ENCODE measurements around the gene BFSP1. TPM values are rescaled to one million over a fixed set of nuclear protein-coding genes. Genes with fewer than 3 reads are reported as not detected.

The BFSP1 gene
- total RNA-seq, 1 donor = 2.9 TPM

GRCh38 chr20:17494201-17494600 lies 37.0 kb downstream of the BFSP1 start:
- no peaks in the 10 kb centered on the region for H3K36me3 ChIP-seq (ENCODE audit: insufficient read depth, low read length)
- TF ChIP-seq CTCF (IDR thresholded peaks at IDR 0.05; ENCODE audit: extremely low read depth, low read depth, low read length) = no peak
- no peaks in the 10 kb centered on the region for H3K79me2 ChIP-seq (ENCODE audit: insufficient read depth, low read length)
- no peaks in the 10 kb centered on the region for H4K20me1 ChIP-seq (ENCODE audit: insufficient read depth, low read length)
- no peak overlapping the region for H2AFZ ChIP-seq (ENCODE audit: low read length)
- H3K4me3 ChIP-seq (ENCODE audit: insufficient read depth, low read length) = no peak overlapping the region
- no peaks in the 10 kb centered on the region for H3K9me3 ChIP-seq (ENCODE audit: low read depth, low read length)
- no peak overlapping the region for H3K4me2 ChIP-seq (ENCODE audit: insufficient read depth, low read length)
- H3K4me1 ChIP-seq (ENCODE audit: insufficient read depth, low read length) = peaks cover 5% of the 10 kb centered on the region
- DNase-seq (ENCODE audit: insufficient read length, low spot score, missing footprints) = no peak
- H3K27ac ChIP-seq (ENCODE audit: low read depth, low read length) = no peak overlapping the region
- H3K27me3 ChIP-seq (ENCODE audit: insufficient read depth, low read length) = no peaks in the 10 kb centered on the region

GRCh38 chr20:17493173-17493572 lies 38.0 kb downstream of the BFSP1 start:
- H3K79me2 ChIP-seq (ENCODE audit: insufficient read depth, low read length) = no peaks in the 10 kb centered on the region
- H3K27me3 ChIP-seq (ENCODE audit: insufficient read depth, low read length) = peaks cover 5% of the 10 kb centered on the region
- no peaks in the 10 kb centered on the region for H3K9me3 ChIP-seq (ENCODE audit: low read depth, low read length)
- no peaks in the 10 kb centered on the region for H3K36me3 ChIP-seq (ENCODE audit: insufficient read depth, low read length)
- no peak overlapping the region for H3K27ac ChIP-seq (ENCODE audit: low read depth, low read length)
- no peak overlapping the region for H3K4me3 ChIP-seq (ENCODE audit: insufficient read depth, low read length)
- H3K4me1 ChIP-seq (ENCODE audit: insufficient read depth, low read length) = peaks cover 4% of the 10 kb centered on the region
- H4K20me1 ChIP-seq (ENCODE audit: insufficient read depth, low read length) = no peaks in the 10 kb centered on the region
- no peak for TF ChIP-seq CTCF (IDR thresholded peaks at IDR 0.05; ENCODE audit: extremely low read depth, low read depth, low read length)
- no peak overlapping the region for H3K4me2 ChIP-seq (ENCODE audit: insufficient read depth, low read length)
- DNase-seq (ENCODE audit: insufficient read length, low spot score, missing footprints) = no peak
- no peak overlapping the region for H2AFZ ChIP-seq (ENCODE audit: low read length)

- Histone ChIP-seq H4K20me1 (ENCODE audit: insufficient read depth, low read length) (no peaks in the 10 kb centered on the region), H3K4me1 (ENCODE audit: insufficient read depth, low read length) (no peaks in the 10 kb centered on the region), H2AFZ (ENCODE audit: low read length) (no peak overlapping the region), H3K4me2 (ENCODE audit: insufficient read depth, low read length) (no peak overlapping the region), H3K4me3 (ENCODE audit: insufficient read depth, low read length) (no peak overlapping the region), H3K36me3 (ENCODE audit: insufficient read depth, low read length) (no peaks in the 10 kb centered on the region), H3K9me3 (ENCODE audit: low read depth, low read length) (no peaks in the 10 kb centered on the region), H3K79me2 (ENCODE audit: insufficient read depth, low read length) (no peaks in the 10 kb centered on the region), H3K27ac (ENCODE audit: low read depth, low read length) (no peak overlapping the region), H3K27me3 (ENCODE audit: insufficient read depth, low read length) (peaks cover 5% of the 10 kb centered on the region)
- no peak for DNase-seq (ENCODE audit: insufficient read length, low spot score, missing footprints)
- no peak for TF ChIP-seq CTCF (IDR thresholded peaks at IDR 0.05; ENCODE audit: extremely low read depth, low read depth, low read length)
Measured at GRCh38 chr20:17491488-17491887, 39.7 kb downstream of the BFSP1 start.

GRCh38 chr20:17491041-17491440 lies 40.1 kb downstream of the BFSP1 start:
- no peak overlapping the region for H2AFZ ChIP-seq (ENCODE audit: low read length)
- H3K36me3 ChIP-seq (ENCODE audit: insufficient read depth, low read length) = no peaks in the 10 kb centered on the region
- H3K4me2 ChIP-seq (ENCODE audit: insufficient read depth, low read length) = no peak overlapping the region
- peaks cover 9% of the 10 kb centered on the region for H3K27me3 ChIP-seq (ENCODE audit: insufficient read depth, low read length)
- no peak for TF ChIP-seq CTCF (IDR thresholded peaks at IDR 0.05; ENCODE audit: extremely low read depth, low read depth, low read length)
- H3K79me2 ChIP-seq (ENCODE audit: insufficient read depth, low read length) = no peaks in the 10 kb centered on the region
- no peaks in the 10 kb centered on the region for H3K9me3 ChIP-seq (ENCODE audit: low read depth, low read length)
- no peak for DNase-seq (ENCODE audit: insufficient read length, low spot score, missing footprints)
- no peaks in the 10 kb centered on the region for H3K4me1 ChIP-seq (ENCODE audit: insufficient read depth, low read length)
- H3K4me3 ChIP-seq (ENCODE audit: insufficient read depth, low read length) = no peak overlapping the region
- H3K27ac ChIP-seq (ENCODE audit: low read depth, low read length) = no peak overlapping the region
- H4K20me1 ChIP-seq (ENCODE audit: insufficient read depth, low read length) = no peaks in the 10 kb centered on the region

All from osteoblast (primary cell).